Stimulated activated CD8-positive, alpha-beta memory T cell treated with anti-CD3 and anti-CD28 coated beads, Interleukin-15, amount 100 ng/mL, for 24 hours (primary cell): ENCODE data around the gene SAAL1.

Experiments used
- DNase-seq: peaks from one replicate; pipeline ENCODE4 v3.0.0-alpha.2; 2020; ENCODE audit warnings: low read depth

Gene SAAL1

GRCh38 chr11:18081551-18081950 is 24.3 kb downstream of the SAAL1 start:
- no peak for DNase-seq

GRCh38 chr11:18080451-18080850 is 25.4 kb downstream of the SAAL1 start:
- DNase-seq: no peak

DNA sequence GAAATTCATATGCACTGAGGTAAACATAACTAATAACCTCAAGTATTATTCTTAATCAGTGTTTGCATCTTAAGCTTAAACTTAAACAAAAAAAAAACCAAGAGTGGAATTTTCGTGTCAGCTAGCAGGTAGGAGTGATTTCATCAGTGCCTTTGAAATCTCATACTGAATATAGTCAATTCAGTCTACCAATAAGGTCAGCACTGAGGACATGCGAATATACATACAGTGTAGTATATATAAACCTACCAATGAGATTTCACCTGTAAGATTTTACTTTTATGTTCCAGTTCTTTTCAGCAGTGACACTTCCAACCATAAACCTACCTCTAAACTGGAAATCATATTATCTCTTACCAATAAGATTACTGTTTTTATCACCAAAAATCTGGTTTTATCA is 27.0 kb downstream of the SAAL1 start:
- DNase-seq: no peak

- no peak for DNase-seq
Observed at GRCh38 chr11:18075444-18075843, 30.4 kb downstream of the SAAL1 start.

DNA sequence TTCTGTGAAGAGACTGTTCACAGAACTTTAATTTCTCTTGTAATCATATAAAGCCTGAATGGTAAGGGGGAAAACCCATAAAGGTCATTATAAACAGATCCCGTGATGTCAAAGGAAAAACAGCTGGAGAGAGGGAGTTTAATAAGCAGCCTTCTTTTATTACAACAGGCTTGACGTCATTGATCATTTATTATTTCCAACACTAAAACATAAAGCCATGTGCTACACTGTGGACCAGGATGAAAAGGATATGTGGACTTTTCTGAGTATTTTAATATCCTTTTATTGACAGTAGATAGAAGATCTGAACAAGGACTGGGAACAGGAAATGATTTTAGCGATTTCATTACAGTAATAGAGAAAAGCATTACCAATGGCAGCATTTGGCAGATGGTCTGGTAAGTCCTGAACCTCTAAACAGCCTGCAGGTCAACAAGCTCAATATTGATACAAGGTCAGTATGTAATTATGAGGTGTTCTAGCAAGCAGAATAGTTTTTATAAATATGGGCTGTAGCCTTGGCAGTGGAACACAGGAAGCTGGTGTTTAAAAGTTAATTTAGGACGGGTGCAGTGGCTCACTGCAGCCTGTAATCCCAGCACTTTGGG is 34.7 kb downstream of the SAAL1 start:
- DNase-seq: no peak

- no peak for DNase-seq
Observed at GRCh38 chr11:18067372-18067771, 38.5 kb downstream of the SAAL1 start.

DNA sequence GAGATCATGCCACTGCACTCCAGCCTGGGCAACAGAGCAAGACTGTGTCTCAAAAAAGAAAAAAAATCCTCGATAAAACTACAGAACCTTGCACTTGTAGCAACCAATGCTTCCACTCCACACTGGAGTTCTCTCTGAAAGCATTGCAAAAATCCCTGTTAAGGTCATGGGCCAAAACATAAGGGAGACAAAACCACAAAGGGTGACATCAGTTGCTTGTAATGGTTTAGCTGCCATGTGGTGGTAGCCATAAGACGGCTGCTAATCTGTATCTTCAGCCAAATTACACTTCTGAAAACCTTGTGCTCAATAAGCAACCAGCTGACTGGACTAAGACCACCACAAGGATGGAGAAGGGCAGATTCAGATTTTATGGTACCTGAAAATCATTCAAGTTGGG is 39.3 kb downstream of the SAAL1 start:
- no peak for DNase-seq

- no peak for DNase-seq
Observed at GRCh38 chr11:18065572-18065971, 40.3 kb downstream of the SAAL1 start.

DNA sequence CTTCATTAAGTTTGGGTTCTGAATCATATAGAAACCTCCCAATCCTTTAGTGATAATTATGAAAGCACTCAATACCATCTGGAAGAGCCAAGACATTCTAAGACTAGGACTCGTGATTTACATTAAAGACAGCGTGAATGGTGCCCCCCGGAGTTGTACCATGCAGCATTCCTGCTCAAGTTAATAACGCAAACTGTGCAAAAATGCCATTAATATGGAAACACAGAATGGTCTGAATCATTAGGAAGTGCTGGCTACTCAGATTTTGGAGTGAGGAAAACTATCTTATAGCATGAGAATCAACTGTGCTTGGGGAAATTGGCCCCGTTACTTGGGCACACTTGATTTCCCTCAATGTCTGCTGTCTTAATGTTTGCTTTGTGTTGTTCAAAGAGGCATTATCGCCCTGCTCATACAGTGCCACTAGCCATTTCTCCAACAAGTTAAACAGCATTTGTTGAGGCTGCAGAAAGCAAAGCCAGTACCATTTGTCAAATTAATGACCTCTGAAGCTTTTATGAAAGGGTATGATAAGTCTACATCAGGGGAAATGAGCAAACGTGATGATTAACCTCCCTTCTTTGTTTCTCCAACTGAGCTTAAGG is 41.3 kb downstream of the SAAL1 start:
- no peak for DNase-seq

GRCh38 chr11:18063862-18064434 is 41.9 kb downstream of the SAAL1 start:
- no peak for DNase-seq

- DNase-seq: no peak
Observed at GRCh38 chr11:18063125-18063524, 42.8 kb downstream of the SAAL1 start.

GRCh38 chr11:18061351-18061750 is 44.5 kb downstream of the SAAL1 start:
- no peak for DNase-seq

DNA sequence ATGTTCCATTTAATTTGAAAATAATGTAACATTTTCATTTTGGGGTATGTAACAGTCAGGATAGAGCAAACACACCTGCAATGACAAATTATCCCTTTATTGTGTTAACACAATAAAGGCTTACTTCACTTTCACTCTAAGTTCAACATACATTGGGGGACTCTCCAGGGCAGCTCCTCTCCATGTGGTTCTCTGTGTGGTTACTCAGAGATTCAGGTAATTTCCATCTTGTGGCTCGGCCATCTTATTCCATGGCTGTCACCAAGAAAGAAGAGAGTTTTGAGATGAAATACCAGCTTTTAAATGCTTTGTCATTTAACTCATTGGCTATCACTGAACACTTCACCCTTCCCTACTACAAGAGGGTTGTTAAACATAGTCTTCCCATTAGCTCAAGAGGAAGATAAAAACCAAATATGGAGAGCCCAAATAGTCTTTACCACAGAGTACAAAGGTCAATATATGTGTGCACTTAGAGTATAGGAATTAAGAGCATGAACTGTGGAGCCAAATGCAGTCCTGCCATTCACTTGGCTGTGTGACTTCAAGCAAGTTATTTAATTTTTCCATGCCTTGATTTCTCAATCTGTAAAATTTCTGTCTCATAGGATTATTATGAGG is 49.2 kb downstream of the SAAL1 start:
- DNase-seq: no peak

- no peak for DNase-seq
Observed at GRCh38 chr11:18054511-18055103, 51.3 kb downstream of the SAAL1 start.

DNA sequence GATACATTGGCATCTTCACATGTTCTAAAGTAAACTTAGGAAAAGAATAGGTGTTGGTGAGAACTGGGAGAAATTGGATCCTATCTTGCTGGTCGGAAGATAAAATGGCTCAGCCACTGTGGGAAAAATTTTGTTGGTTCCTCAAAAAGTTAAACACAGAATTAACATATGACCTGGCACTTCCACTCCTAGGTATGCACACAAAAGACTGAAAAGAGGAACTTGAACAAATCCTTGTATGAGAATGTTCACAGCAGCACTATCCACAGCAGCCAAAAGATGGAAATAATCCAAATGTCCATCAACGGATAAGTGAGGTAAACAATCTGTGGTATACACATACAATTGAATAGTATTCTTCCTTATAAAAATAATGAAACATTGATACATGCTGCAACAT is 55.0 kb downstream of the SAAL1 start:
- no peak for DNase-seq

GRCh38 chr11:18046116-18046777 is 59.6 kb downstream of the SAAL1 start, which contains the start of gene TPH1:
Gene TPH1 (minus strand): TSS chr11:18046269. CDS start chr11:18040762, 5,507 bp downstream.
- no peak for DNase-seq

- DNase-seq: no peak
Observed at GRCh38 chr11:18036456-18036855, 69.4 kb downstream of the SAAL1 start.
